Naive B cell (primary cell): ENCODE data around the gene AHRR. TPM values are rescaled to one million over a fixed set of nuclear protein-coding genes. Genes with fewer than 3 reads are reported as not detected.
"Not testable (repeated sequence)": the region's sequence is repeated elsewhere in the genome, so short reads cannot be mapped to it uniquely, and the experiment has no call there.

Experiments used
- ATAC-seq, 2 donors: fragments of 150-1000 bp; cut with Tn5 transposase; 2 replicates each; pipeline ENCODE4 v1.10.0; 2021; ENCODE audit warnings: low read depth in 2 of 2, mild to moderate bottlenecking in 2 of 2, moderate library complexity in 2 of 2
- DNase-seq: peaks from one replicate; pipeline ENCODE4 v3.0.0; 2022
- H3K27ac Mint-ChIP-seq, 6 donors: one replicate each; pipeline ENCODE4 v1.8.0; 2020 to 2022; ENCODE audit warnings: mild to moderate bottlenecking in 6 of 6, mixed read lengths in 6 of 6, moderate library complexity in 5 of 6, inconsistent platforms in 2 of 6
- H3K27me3 Mint-ChIP-seq, 3 donors: one replicate each; pipeline ENCODE4 v1.8.0; 2021 to 2022; ENCODE audit warnings: mixed read lengths in 3 of 3, mild to moderate bottlenecking in 1 of 3
- H3K36me3 Mint-ChIP-seq, 2 donors: one replicate each; pipeline ENCODE4 v1.8.0; 2020 to 2022; ENCODE audit warnings: mixed read lengths in 2 of 2, inconsistent platforms in 1 of 2, mild to moderate bottlenecking in 1 of 2
- H3K4me1 Mint-ChIP-seq, 3 donors: one replicate each; pipeline ENCODE4 v1.8.0; 2020 to 2022; ENCODE audit warnings: mixed read lengths in 3 of 3, inconsistent platforms in 1 of 3, mild to moderate bottlenecking in 1 of 3, moderate library complexity in 1 of 3
- H3K4me3 Mint-ChIP-seq, 8 donors: one replicate each; pipeline ENCODE4 v1.8.0; 2020 to 2022; ENCODE audit warnings: mild to moderate bottlenecking in 8 of 8, mixed read lengths in 8 of 8, moderate library complexity in 8 of 8, inconsistent platforms in 2 of 8
- H3K9me3 Mint-ChIP-seq, 7 donors: one replicate each; pipeline ENCODE4 v1.8.0; 2020 to 2022; ENCODE audit warnings: mixed read lengths in 7 of 7, mild to moderate bottlenecking in 5 of 7, inconsistent platforms in 2 of 7, moderate library complexity in 1 of 7
- polyA plus RNA-seq, 6 donors: library from polyadenylated mRNA; unstranded; fragments of 300-500 nt; fragmentation: Illumina TruSeq; gene quantifications; one replicate each; pipeline ENCODE4 v1.2.3, GENCODE V29; 2021; ENCODE audit warnings: low read depth in 6 of 6

The AHRR gene
- polyA plus RNA-seq, 6 donors from 2014 or later: 0.09 TPM; not detected in 5

- H3K4me1 Mint-ChIP-seq: peaks cover 9 to 20% (median 16%) of the 10 kb centered on the region in 3 donors
- peak overlapping the region in 1 of 6 donors; percentile 90 for H3K27ac Mint-ChIP-seq
- ATAC-seq (no peak), DNase-seq (no peak)
- peak overlapping the region in 1 of 8 donors; percentile 66 for H3K4me3 Mint-ChIP-seq
- peaks cover 3 to 6% (median 5%) of the 10 kb centered on the region in 7 donors for H3K9me3 Mint-ChIP-seq
- H3K36me3 Mint-ChIP-seq: peaks cover 5 to 12% of the 10 kb centered on the region in 2 donors
- peaks cover 12 to 54% (median 37%) of the 10 kb centered on the region in 3 donors for H3K27me3 Mint-ChIP-seq
These were observed 69.3 kb downstream of the AHRR start for GRCh38 chr5:390623-391491.

DNA sequence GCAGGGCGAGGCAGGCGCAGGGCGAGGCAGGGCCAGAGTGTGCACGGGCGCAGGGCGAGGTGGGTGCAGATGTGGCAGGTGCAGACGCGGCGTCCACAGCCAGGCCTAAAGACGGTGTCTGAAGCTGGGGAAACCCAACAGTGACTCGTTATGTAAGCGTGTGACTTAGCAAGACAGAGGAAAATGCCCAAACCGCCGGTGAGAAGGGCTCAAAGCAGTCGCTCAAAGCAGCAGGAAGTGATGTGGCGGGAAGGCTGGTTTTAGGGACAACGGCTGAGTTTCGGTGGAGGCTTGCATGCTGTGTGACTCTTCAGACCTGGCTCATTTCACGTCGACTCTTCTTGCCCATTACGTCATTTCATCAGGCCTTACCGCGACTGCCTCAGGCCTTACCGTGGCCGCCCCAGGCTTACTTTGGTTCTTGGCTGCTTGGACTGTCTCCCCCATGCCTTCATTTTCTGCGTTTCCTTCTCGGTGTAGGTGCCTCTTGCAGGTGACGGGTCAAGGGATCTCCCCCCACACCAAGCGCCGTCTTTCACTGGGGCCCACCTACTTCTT is 71.0 kb downstream of the AHRR start:
- H3K36me3 Mint-ChIP-seq: no peaks in the 10 kb centered on the region
- peak; percentile 41 to 67 for ATAC-seq
- H3K4me1 Mint-ChIP-seq: peaks cover 9 to 20% (median 16%) of the 10 kb centered on the region in 3 donors
- H3K4me3 Mint-ChIP-seq: peak overlapping the region in 4 of 8 donors; percentile 9 to 44 (median 32)
- H3K27ac Mint-ChIP-seq: peak overlapping the region in 2 of 6 donors; percentile 80 to 87
- no peaks in the 10 kb centered on the region for H3K9me3 Mint-ChIP-seq
- H3K27me3 Mint-ChIP-seq: peaks cover 12 to 42% (median 38%) of the 10 kb centered on the region in 3 donors
- DNase-seq: no peak

DNA sequence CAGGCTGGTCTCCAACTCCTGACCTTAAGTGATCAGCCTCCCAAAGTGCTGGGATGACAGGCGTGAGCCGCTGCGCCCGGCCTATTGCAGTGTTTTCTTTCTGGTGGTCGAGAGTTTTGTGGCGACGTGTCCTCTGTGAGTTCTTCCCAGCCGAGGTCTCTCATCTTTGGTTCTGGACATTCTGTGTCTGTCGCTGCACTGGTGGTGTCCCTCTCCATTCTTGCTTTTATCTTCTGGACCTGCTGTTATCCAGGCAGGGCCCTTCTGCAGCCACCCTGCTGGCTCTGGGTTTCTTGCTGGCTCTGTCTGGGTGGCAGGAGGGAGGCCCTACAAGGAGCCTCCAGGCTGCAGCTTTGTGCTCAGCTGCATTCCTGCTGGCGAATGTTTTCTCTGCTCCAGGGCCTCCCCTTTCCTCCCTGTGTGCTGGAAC is 72.3 kb downstream of the AHRR start:
- ATAC-seq (no peak), DNase-seq (no peak)
- no peaks in the 10 kb centered on the region for H3K9me3 Mint-ChIP-seq
- peaks cover 9 to 20% (median 13%) of the 10 kb centered on the region in 3 donors for H3K4me1 Mint-ChIP-seq
- H3K36me3 Mint-ChIP-seq: no peaks in the 10 kb centered on the region
- H3K27me3 Mint-ChIP-seq: peaks cover 8 to 28% (median 28%) of the 10 kb centered on the region in 3 donors
- H3K4me3 Mint-ChIP-seq: no peak overlapping the region
- H3K27ac Mint-ChIP-seq: no peak overlapping the region

- Mint-ChIP-seq H3K27me3 (peaks cover 8 to 31% (median 27%) of the 10 kb centered on the region in 3 donors), H3K4me3 (no peak overlapping the region), H3K36me3 (no peaks in the 10 kb centered on the region), H3K9me3 (no peaks in the 10 kb centered on the region), H3K4me1 (peaks cover 14 to 22% (median 21%) of the 10 kb centered on the region in 3 donors), H3K27ac (no peak overlapping the region)
- ATAC-seq: no peak
- no peak for DNase-seq
These were observed 73.2 kb downstream of the AHRR start for GRCh38 chr5:394671-395155.

GRCh38 chr5:395156-395920 is 73.8 kb downstream of the AHRR start:
- Mint-ChIP-seq H3K4me1 (peaks cover 21 to 28% (median 25%) of the 10 kb centered on the region in 3 donors), H3K4me3 (no peak overlapping the region), H3K27me3 (peaks cover 8 to 31% (median 24%) of the 10 kb centered on the region in 3 donors), H3K9me3 (no peaks in the 10 kb centered on the region), H3K27ac (peak overlapping the region in 1 of 6 donors; percentile 20), H3K36me3 (no peaks in the 10 kb centered on the region)
- DNase-seq: no peak
- no peak for ATAC-seq

DNA sequence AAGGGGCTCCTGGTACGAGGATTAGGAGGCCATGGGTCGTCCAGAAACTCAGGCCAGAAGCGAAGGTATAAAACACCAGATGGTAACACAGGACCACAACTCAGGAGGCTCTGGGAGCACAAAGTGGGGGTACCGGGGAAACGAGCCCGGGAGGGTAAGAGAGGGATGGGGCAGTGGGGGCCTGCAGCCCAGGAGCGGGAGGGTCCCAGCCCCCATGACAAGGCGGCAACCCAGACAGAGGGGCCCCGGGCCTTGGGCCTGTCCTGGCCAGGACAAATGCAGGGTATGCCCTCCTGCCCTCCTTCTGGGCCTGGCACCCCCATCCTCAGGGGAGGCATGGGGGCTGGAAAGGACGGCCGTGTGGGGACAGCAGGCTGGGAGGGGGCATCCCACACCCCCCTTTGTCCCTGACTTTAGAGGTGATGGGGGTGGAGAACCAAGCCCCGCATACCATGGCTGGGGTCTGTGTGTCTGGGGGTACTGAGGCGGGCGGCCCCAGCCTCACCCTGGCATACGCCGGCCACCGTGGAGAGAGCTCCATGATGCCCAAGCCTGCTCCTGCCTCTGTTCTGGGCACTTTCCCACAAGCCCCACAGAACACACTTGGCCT is 74.5 kb downstream of the AHRR start:
- peaks cover 8 to 30% (median 17%) of the 10 kb centered on the region in 3 donors for H3K27me3 Mint-ChIP-seq
- DNase-seq (no peak), ATAC-seq (no peak)
- peaks cover 25 to 35% (median 28%) of the 10 kb centered on the region in 3 donors for H3K4me1 Mint-ChIP-seq
- H3K27ac Mint-ChIP-seq: peak overlapping the region in 1 of 6 donors; percentile 20
- H3K36me3 Mint-ChIP-seq: no peaks in the 10 kb centered on the region
- H3K4me3 Mint-ChIP-seq: no peak overlapping the region
- no peaks in the 10 kb centered on the region for H3K9me3 Mint-ChIP-seq

GRCh38 chr5:396531-396961 is 75.0 kb downstream of the AHRR start:
- DNase-seq: no peak
- Mint-ChIP-seq H3K4me3 (no peak overlapping the region), H3K27me3 (peaks cover 8 to 30% (median 16%) of the 10 kb centered on the region in 3 donors), H3K4me1 (peaks cover 30 to 40% (median 30%) of the 10 kb centered on the region in 3 donors), H3K27ac (no peak overlapping the region), H3K36me3 (no peaks in the 10 kb centered on the region), H3K9me3 (no peaks in the 10 kb centered on the region)
- no peak for ATAC-seq

DNA sequence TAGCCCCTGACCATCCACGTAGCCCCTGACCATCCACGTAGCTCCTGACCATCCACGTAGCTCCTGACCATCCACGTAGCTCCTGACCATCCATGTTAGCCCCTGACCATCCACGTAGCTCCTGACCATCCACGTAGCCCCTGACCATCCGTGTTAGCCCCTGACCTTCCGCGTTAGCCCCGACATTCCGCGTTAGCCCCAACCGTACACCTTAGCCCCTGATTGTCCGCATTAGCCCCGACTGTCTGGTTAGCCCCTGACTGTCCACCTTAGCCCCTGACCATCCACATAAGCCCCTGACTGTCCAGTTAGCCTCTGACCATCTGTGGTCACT is 76.6 kb downstream of the AHRR start:
- H3K27ac Mint-ChIP-seq: peak overlapping the region in 2 of 6 donors; percentile 93 to 94
- H3K9me3 Mint-ChIP-seq, H3K36me3 Mint-ChIP-seq, ATAC-seq, DNase-seq, H3K4me3 Mint-ChIP-seq: not testable (repeated sequence)
- peaks cover 35 to 48% (median 36%) of the 10 kb centered on the region in 3 donors for H3K4me1 Mint-ChIP-seq
- H3K27me3 Mint-ChIP-seq: peaks cover 0 to 22% (median 9%) of the 10 kb centered on the region in 3 donors

- Mint-ChIP-seq H3K27ac (peak overlapping the region in 4 of 6 donors; percentile 60 to 99 (median 94)), H3K36me3 (no peaks in the 10 kb centered on the region), H3K4me3 (peak overlapping the region in 3 of 8 donors; percentile 6 to 75 (median 12)), H3K9me3 (peaks cover 0 to 6% (median 0%) of the 10 kb centered on the region in 7 donors), H3K4me1 (peaks cover 37 to 49% (median 41%) of the 10 kb centered on the region in 3 donors), H3K27me3 (peaks cover 0 to 22% (median 8%) of the 10 kb centered on the region in 3 donors)
- ATAC-seq (no peak), DNase-seq (no peak)
These were observed 77.2 kb downstream of the AHRR start for GRCh38 chr5:398475-399295.

DNA sequence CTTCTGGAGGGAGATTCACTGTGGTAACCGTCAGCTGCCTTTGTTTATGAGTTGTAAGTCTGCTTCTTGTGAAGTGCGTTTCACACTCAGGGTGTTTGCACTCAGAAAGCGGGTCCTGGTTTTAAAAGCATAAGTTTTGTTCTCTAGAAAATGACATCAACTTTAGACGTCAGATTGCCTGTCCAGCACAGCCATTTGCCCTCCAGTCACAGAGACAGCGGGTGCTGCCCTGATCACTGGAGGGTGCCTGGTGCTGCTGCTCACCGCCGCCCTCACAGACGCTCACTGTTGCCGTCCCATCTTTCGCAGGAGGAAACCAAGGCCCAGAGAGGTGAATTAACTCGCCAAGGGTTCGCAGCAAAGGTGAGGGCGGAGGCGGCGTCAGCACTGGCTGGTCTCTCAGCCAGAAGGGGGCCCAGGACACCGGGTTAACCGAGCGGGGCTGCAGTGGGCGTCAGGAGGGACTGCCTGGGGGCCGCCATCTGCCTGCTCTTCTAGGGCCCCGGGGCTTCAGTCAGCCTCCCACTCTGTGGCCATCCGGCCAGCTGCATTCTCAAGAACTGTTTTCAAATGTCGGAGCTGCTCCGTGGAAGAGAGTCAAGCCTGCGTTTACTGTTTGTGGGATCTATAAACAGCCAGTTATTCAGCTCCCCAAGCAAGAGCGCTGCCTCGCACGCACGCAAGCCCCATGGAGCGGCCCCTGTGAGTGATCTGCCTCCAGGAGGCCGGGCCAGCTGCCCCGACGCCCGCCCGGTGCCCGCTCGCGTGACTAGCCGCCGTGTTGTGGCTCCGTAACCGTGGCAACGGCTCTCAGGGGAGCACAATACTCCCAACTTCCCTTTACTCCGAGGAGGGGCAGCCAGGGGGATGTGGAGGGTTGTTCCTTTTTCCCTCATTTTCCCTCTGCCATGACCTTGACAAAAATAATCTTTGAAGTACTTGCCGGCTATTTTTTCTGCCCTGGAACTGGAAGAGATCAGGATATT is 78.1 kb downstream of the AHRR start:
- Mint-ChIP-seq H3K36me3 (no peaks in the 10 kb centered on the region), H3K4me1 (peaks cover 45 to 57% (median 50%) of the 10 kb centered on the region in 3 donors), H3K4me3 (peak overlapping the region; percentile 37 to 83 (median 76)), H3K27me3 (peaks cover 0 to 29% (median 17%) of the 10 kb centered on the region in 3 donors), H3K27ac (peak overlapping the region; percentile 88 to 99 (median 95)), H3K9me3 (peaks cover 0 to 6% (median 0%) of the 10 kb centered on the region in 7 donors)
- DNase-seq (peak; percentile 77), ATAC-seq (peak; percentile 66 to 68)
